HK-2 (cell line): ENCODE results near the gene SS18L1.

Source experiments
- DNase-seq: peaks from one replicate; pipeline ENCODE4 v3.0.0-alpha.2; 2018; ENCODE audit not compliant: unreplicated experiment

The SS18L1 gene

GRCh38 chr20:62195736-62196135, 52.2 kb downstream of the SS18L1 start:
- no peak for DNase-seq

- DNase-seq: no peak
These were observed 52.7 kb downstream of the SS18L1 start for GRCh38 chr20:62196286-62196685.

- no peak for DNase-seq
These were observed 53.7 kb downstream of the SS18L1 start for GRCh38 chr20:62197311-62197710.

GRCh38 chr20:62197801-62198200, 54.2 kb downstream of the SS18L1 start:
- DNase-seq: no peak

- no peak for DNase-seq
These were observed 54.9 kb downstream of the SS18L1 start for GRCh38 chr20:62198496-62198895.

- no peak for DNase-seq
These were observed 55.4 kb downstream of the SS18L1 start for GRCh38 chr20:62198931-62199330.

GRCh38 chr20:62200491-62201172, 57.1 kb downstream of the SS18L1 start:
- DNase-seq: no peak

GRCh38 chr20:62201173-62202082, 57.9 kb downstream of the SS18L1 start:
- DNase-seq: no peak

GRCh38 chr20:62202083-62202395, 58.5 kb downstream of the SS18L1 start:
- DNase-seq: no peak

- no peak for DNase-seq
These were observed 59.3 kb downstream of the SS18L1 start for GRCh38 chr20:62202676-62203377.

GRCh38 chr20:62203378-62204030, 59.9 kb downstream of the SS18L1 start:
- DNase-seq: no peak

GRCh38 chr20:62205618-62206387, 62.2 kb downstream of the SS18L1 start:
- no peak for DNase-seq

GRCh38 chr20:62206388-62206775, 62.8 kb downstream of the SS18L1 start:
- no peak for DNase-seq

- DNase-seq: no peak
These were observed 64.7 kb downstream of the SS18L1 start for GRCh38 chr20:62208061-62208794.

- no peak for DNase-seq
These were observed 65.5 kb downstream of the SS18L1 start for GRCh38 chr20:62208795-62209755.

GRCh38 chr20:62209850-62210495, 66.4 kb downstream of the SS18L1 start:
- DNase-seq: no peak

GRCh38 chr20:62210496-62210855, 66.9 kb downstream of the SS18L1 start:
- no peak for DNase-seq

GRCh38 chr20:62211216-62211615, 67.6 kb downstream of the SS18L1 start:
- no peak for DNase-seq

GRCh38 chr20:62211769-62212288, 68.3 kb downstream of the SS18L1 start:
- DNase-seq: no peak
